Ascending aorta (tissue), 2 donors: Measurements from ENCODE around the gene GATC. TPM values are rescaled to one million over a fixed set of nuclear protein-coding genes. Genes with fewer than 3 reads are reported as not detected.

Source experiments
- DNase-seq, 2 donors: peaks; one replicate each; pipeline ENCODE4 v3.0.0-alpha.2; 2019; ENCODE audit warnings: low spot score in 2 of 2
- H3K27ac ChIP-seq, 2 donors: fragments of 200-600 bp; sonication (generic); one replicate each; pipeline ENCODE4 v1.5.1; 2016 to 2017; ENCODE audit warnings: mild to moderate bottlenecking in 1 of 2
- H3K27me3 ChIP-seq: fragments of 200-600 bp; sonication (generic); one replicate; pipeline ENCODE4 v1.5.1; 2017
- H3K36me3 ChIP-seq, 2 donors: fragments of 200-600 bp; sonication (generic); one replicate each; pipeline ENCODE4 v1.5.1; 2016
- H3K4me1 ChIP-seq, 2 donors: fragments of 200-600 bp; sonication (generic); one replicate each; pipeline ENCODE4 v1.5.1; 2016 to 2017; ENCODE audit warnings: mild to moderate bottlenecking in 1 of 2
- H3K4me3 ChIP-seq, 2 donors: fragments of 200-600 bp; sonication (generic); one replicate each; pipeline ENCODE4 v1.5.1; 2016 to 2017; ENCODE audit warnings: mild to moderate bottlenecking in 1 of 2
- H3K9me3 ChIP-seq, 2 donors: fragments of 200-600 bp; sonication (generic); one replicate each; pipeline ENCODE4 v1.5.1; 2016
- intact Hi-C: fragments of 100-400 bp; cut with DNase I; formaldehyde crosslinking; loops from one replicate; pipeline ENCODE4 v1.15.1; 2023
- total RNA-seq: library from RNA; depleted of rRNA; stranded (reverse); fragments of >200 nt; gene quantifications from one replicate; pipeline ENCODE4 v1.1.0, GENCODE V29; 2016
- TF ChIP-seq, protein P1 (sequence below), 3 experiments: fragments of 200-600 bp in 2 of 3; fragments of 450-650 bp in 1 of 3; sonication (generic) in 2 of 3; IDR thresholded peaks; one replicate each; pipeline ENCODE4 v1.5.1; 2016 to 2019; ENCODE audit warnings: antibody characterized with exemption in 3 of 3, mild to moderate bottlenecking in 1 of 3, moderate library complexity in 1 of 3

Gene GATC
- total RNA-seq, 1 donor from 2014 or later: 6.2 TPM

DNA sequence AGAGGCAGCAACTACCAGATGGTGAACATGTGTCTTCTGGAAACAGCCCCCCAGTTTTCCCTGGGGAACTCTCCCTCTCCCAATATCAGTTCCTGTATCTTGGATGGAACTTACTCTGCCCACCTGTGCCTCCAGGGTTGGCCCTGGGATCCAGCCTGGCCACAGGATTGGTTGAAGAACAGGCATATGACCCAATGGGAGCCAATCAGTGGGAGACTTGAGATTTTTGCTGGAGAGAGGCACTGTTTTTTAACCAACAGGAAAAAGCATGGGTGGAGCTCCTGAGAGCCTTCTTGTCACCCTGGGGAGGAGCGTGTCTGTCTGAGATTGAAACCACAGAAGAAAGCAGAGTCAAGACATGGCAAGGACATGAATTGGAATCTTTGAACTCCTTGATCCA lies 42.0 kb upstream of the GATC start:
- TF ChIP-seq, protein P1, sequence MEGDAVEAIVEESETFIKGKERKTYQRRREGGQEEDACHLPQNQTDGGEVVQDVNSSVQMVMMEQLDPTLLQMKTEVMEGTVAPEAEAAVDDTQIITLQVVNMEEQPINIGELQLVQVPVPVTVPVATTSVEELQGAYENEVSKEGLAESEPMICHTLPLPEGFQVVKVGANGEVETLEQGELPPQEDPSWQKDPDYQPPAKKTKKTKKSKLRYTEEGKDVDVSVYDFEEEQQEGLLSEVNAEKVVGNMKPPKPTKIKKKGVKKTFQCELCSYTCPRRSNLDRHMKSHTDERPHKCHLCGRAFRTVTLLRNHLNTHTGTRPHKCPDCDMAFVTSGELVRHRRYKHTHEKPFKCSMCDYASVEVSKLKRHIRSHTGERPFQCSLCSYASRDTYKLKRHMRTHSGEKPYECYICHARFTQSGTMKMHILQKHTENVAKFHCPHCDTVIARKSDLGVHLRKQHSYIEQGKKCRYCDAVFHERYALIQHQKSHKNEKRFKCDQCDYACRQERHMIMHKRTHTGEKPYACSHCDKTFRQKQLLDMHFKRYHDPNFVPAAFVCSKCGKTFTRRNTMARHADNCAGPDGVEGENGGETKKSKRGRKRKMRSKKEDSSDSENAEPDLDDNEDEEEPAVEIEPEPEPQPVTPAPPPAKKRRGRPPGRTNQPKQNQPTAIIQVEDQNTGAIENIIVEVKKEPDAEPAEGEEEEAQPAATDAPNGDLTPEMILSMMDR (IDR thresholded peaks at IDR 0.05): no peak
- intact Hi-C loops: no loop called here
- H3K27ac ChIP-seq: no peak overlapping the region
- H3K9me3 ChIP-seq: no peaks in the 10 kb centered on the region
- no peaks in the 10 kb centered on the region for H3K36me3 ChIP-seq
- H3K27me3 ChIP-seq: no peaks in the 10 kb centered on the region
- no peak overlapping the region for H3K4me3 ChIP-seq
- no peak for DNase-seq
- H3K4me1 ChIP-seq: no peaks in the 10 kb centered on the region

DNA sequence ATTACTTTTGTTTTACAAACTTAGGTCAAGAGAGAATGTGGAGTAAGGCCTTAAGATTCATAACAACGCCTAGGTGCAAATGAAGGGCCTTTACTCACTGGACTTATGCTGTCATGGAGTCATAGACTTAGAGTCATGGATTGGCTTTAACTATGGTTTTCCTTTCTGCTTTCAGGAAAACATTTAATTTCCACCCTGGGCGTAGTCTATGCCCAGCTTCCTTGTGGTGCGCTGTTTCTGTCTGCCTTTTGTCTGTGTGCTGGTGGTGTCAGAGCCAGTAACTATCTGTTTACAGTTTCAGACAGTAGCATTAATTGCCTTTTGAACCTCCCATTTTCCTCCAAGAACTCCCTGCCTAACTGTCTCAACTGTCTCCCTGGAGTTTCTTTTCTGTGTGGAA lies 40.2 kb upstream of the GATC start:
- H3K4me3 ChIP-seq: no peak overlapping the region
- no peaks in the 10 kb centered on the region for H3K9me3 ChIP-seq
- no peaks in the 10 kb centered on the region for H3K36me3 ChIP-seq
- no peak for DNase-seq
- no peak overlapping the region for H3K27ac ChIP-seq
- intact Hi-C loops: no loop called here
- TF ChIP-seq, protein P1 (IDR thresholded peaks at IDR 0.05): no peak
- no peaks in the 10 kb centered on the region for H3K4me1 ChIP-seq
- no peaks in the 10 kb centered on the region for H3K27me3 ChIP-seq

DNA sequence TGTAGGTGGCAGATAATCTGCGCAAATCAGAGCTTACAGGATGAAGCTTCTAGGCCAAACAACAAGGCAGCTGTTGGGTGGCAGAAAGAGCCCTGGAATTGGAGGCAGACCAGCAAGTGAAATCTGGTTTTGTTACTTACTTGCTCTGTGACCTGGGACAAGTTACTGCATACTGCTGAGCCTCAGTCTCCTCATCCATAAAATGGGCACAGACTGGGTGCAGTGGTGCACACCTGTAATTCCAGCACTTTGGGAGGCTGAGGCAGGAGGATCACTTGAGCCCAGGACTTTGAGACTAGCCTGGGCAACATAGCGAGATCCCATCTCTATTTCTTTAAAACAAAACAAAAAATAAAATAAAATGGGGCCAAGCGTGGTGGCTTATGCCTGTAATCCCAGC lies 39.7 kb upstream of the GATC start:
- Histone ChIP-seq H3K27ac (no peak overlapping the region), H3K27me3 (no peaks in the 10 kb centered on the region), H3K4me3 (no peak overlapping the region), H3K9me3 (no peaks in the 10 kb centered on the region), H3K36me3 (no peaks in the 10 kb centered on the region), H3K4me1 (no peaks in the 10 kb centered on the region)
- TF ChIP-seq, protein P1 (IDR thresholded peaks at IDR 0.05): no peak
- DNase-seq: no peak
- intact Hi-C loops: no loop called here

- intact Hi-C loops: no loop called here
- Histone ChIP-seq H3K36me3 (no peaks in the 10 kb centered on the region), H3K9me3 (no peaks in the 10 kb centered on the region), H3K27me3 (no peaks in the 10 kb centered on the region), H3K27ac (no peak overlapping the region), H3K4me1 (no peaks in the 10 kb centered on the region), H3K4me3 (no peak overlapping the region)
- TF ChIP-seq, protein P1 (IDR thresholded peaks at IDR 0.05): no peak
- no peak for DNase-seq
Observed at GRCh38 chr12:120408771-120409170, 37.5 kb upstream of the GATC start.

DNA sequence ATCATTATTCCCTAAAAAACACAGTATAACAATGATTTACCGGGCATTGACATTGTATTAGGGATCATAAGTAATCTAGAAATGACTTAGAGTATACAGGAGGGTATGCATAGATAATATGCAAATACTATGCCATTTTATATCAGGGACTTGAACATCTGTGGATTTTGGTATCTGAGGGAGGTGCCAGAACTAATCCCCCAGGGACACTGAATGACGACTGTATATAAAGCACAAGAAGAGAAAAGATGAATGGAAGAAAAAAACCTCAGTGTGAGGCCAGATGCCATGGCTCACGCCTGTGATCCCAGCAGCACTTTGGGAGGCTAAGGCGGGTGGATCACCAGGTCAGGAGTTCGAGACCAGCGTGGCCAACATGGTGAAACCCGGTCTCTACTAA lies 33.8 kb upstream of the GATC start:
- H3K36me3 ChIP-seq: no peaks in the 10 kb centered on the region
- H3K27ac ChIP-seq: no peak overlapping the region
- no peaks in the 10 kb centered on the region for H3K9me3 ChIP-seq
- TF ChIP-seq, protein P1 (IDR thresholded peaks at IDR 0.05): no peak
- no peak for DNase-seq
- intact Hi-C loops: no loop called here
- no peaks in the 10 kb centered on the region for H3K4me1 ChIP-seq
- no peaks in the 10 kb centered on the region for H3K27me3 ChIP-seq
- H3K4me3 ChIP-seq: no peak overlapping the region
